ENCODE data around the gene RAB27A. TPM values are rescaled to one million over a fixed set of nuclear protein-coding genes. Genes with fewer than 3 reads are reported as not detected.

Gene RAB27A
- total and polyA plus RNA-seq, 2 of the 13 experiments (the other 11 are each of a cell fraction or from before 2014, with no cell fraction given): 3.4 to 8.1 TPM

DNA sequence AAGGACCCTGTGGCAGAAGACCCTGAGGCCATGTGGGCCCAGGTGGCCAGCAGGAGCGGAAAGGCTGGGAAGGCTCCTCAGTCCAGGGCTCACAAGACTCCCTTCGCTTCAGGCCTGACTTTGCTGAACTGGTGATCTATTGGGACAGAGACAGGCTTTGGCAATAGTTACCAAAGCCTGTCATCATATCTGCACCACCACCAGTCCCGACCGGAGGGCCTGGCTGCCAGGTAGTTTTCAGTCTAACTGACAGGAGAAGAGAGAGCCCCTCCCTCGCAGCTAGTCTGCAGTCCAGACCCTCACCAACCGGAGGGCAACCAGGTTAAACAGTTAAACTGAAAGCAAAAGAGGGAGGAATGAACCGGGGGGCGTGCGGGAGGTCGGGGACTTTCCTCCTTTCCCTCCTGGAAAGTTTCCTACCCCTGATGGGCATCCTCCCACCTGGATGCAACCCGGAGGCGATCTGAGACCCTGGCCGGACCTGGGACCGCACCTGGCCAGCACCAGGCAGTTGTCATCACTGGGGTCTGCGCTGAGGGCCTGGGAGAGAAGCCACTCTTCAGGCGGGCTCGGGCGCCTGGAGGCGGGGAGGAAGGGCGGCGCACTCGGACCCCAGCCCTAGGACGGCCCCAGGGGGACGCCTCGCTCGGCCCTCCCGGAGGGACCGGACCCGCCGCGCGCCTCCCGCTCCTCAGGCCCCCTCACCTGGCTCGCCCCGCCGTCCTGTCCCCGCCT is 435 bp downstream of the RAB27A start (continued):
- TF ChIP-seq, protein P1, sequence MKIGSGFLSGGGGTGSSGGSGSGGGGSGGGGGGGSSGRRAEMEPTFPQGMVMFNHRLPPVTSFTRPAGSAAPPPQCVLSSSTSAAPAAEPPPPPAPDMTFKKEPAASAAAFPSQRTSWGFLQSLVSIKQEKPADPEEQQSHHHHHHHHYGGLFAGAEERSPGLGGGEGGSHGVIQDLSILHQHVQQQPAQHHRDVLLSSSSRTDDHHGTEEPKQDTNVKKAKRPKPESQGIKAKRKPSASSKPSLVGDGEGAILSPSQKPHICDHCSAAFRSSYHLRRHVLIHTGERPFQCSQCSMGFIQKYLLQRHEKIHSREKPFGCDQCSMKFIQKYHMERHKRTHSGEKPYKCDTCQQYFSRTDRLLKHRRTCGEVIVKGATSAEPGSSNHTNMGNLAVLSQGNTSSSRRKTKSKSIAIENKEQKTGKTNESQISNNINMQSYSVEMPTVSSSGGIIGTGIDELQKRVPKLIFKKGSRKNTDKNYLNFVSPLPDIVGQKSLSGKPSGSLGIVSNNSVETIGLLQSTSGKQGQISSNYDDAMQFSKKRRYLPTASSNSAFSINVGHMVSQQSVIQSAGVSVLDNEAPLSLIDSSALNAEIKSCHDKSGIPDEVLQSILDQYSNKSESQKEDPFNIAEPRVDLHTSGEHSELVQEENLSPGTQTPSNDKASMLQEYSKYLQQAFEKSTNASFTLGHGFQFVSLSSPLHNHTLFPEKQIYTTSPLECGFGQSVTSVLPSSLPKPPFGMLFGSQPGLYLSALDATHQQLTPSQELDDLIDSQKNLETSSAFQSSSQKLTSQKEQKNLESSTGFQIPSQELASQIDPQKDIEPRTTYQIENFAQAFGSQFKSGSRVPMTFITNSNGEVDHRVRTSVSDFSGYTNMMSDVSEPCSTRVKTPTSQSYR (CRISPR knock-in tag; IDR thresholded peaks at IDR 0.05; ENCODE audit: borderline replicate concordance): no peak
- TF ChIP-seq DNMT1 (CRISPR knock-in tag; IDR thresholded peaks at IDR 0.05) (no peak), MYNN (CRISPR knock-in tag; IDR thresholded peaks at IDR 0.05; ENCODE audit: low read depth) (no peak), PPARG (CRISPR knock-in tag; conservative IDR thresholded peaks at IDR 0.05) (no peak), POLR2A (IDR thresholded peaks at IDR 0.05; ENCODE audit: insufficient read depth in 1 of 2, low read depth in 2 of 2, low read length in 2 of 2) (peak in 1 of 2 experiments; percentile 31; a peak in 1 of 4 replicates)
- TF ChIP-seq, protein P2, sequence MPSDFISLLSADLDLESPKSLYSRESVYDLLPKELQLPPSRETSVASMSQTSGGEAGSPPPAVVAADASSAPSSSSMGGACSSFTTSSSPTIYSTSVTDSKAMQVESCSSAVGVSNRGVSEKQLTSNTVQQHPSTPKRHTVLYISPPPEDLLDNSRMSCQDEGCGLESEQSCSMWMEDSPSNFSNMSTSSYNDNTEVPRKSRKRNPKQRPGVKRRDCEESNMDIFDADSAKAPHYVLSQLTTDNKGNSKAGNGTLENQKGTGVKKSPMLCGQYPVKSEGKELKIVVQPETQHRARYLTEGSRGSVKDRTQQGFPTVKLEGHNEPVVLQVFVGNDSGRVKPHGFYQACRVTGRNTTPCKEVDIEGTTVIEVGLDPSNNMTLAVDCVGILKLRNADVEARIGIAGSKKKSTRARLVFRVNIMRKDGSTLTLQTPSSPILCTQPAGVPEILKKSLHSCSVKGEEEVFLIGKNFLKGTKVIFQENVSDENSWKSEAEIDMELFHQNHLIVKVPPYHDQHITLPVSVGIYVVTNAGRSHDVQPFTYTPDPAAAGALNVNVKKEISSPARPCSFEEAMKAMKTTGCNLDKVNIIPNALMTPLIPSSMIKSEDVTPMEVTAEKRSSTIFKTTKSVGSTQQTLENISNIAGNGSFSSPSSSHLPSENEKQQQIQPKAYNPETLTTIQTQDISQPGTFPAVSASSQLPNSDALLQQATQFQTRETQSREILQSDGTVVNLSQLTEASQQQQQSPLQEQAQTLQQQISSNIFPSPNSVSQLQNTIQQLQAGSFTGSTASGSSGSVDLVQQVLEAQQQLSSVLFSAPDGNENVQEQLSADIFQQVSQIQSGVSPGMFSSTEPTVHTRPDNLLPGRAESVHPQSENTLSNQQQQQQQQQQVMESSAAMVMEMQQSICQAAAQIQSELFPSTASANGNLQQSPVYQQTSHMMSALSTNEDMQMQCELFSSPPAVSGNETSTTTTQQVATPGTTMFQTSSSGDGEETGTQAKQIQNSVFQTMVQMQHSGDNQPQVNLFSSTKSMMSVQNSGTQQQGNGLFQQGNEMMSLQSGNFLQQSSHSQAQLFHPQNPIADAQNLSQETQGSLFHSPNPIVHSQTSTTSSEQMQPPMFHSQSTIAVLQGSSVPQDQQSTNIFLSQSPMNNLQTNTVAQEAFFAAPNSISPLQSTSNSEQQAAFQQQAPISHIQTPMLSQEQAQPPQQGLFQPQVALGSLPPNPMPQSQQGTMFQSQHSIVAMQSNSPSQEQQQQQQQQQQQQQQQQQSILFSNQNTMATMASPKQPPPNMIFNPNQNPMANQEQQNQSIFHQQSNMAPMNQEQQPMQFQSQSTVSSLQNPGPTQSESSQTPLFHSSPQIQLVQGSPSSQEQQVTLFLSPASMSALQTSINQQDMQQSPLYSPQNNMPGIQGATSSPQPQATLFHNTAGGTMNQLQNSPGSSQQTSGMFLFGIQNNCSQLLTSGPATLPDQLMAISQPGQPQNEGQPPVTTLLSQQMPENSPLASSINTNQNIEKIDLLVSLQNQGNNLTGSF (CRISPR knock-in tag; IDR thresholded peaks at IDR 0.05): peak; percentile 28; the same call in 1 of the 2 replicates
- TF ChIP-seq, protein P3, sequence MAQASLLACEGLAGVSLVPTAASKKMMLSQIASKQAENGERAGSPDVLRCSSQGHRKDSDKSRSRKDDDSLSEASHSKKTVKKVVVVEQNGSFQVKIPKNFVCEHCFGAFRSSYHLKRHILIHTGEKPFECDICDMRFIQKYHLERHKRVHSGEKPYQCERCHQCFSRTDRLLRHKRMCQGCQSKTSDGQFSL (CRISPR knock-in tag; IDR thresholded peaks at IDR 0.05): 0 out of 2 replicates have a peak, but pooled peaks have one; percentile 23
- TF ChIP-seq, protein P4, sequence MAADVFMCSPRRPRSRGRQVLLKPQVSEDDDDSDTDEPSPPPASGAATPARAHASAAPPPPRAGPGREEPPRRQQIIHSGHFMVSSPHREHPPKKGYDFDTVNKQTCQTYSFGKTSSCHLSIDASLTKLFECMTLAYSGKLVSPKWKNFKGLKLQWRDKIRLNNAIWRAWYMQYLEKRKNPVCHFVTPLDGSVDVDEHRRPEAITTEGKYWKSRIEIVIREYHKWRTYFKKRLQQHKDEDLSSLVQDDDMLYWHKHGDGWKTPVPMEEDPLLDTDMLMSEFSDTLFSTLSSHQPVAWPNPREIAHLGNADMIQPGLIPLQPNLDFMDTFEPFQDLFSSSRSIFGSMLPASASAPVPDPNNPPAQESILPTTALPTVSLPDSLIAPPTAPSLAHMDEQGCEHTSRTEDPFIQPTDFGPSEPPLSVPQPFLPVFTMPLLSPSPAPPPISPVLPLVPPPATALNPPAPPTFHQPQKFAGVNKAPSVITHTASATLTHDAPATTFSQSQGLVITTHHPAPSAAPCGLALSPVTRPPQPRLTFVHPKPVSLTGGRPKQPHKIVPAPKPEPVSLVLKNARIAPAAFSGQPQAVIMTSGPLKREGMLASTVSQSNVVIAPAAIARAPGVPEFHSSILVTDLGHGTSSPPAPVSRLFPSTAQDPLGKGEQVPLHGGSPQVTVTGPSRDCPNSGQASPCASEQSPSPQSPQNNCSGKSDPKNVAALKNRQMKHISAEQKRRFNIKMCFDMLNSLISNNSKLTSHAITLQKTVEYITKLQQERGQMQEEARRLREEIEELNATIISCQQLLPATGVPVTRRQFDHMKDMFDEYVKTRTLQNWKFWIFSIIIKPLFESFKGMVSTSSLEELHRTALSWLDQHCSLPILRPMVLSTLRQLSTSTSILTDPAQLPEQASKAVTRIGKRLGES (CRISPR knock-in tag; IDR thresholded peaks at IDR 0.05; ENCODE audit: borderline replicate concordance): 0 out of 2 replicates have a peak, but pooled peaks have one; percentile 15
